Measurements from ENCODE around the gene PCID2. TPM values are rescaled to one million over a fixed set of nuclear protein-coding genes. Genes with fewer than 3 reads are reported as not detected.

PCID2 gene
- total and polyA plus RNA-seq, 2 of the 13 experiments (the other 11 are each of a cell fraction or from before 2014, with no cell fraction given): 65.0 to 111 TPM

GRCh38 chr13:113157929-113158747 is 50.3 kb downstream of the PCID2 start, which contains the start of gene PROZ (continued):
- 0 out of 2 replicates have a peak, but pooled peaks have one; percentile 64 for TF ChIP-seq SIN3A (IDR thresholded peaks at IDR 0.05; ENCODE audit: borderline replicate concordance, low read depth, low read length)
- TF ChIP-seq GABPB1 (CRISPR knock-in tag; IDR thresholded peaks at IDR 0.05): peak; percentile 42; the same call in 1 of the 2 replicates
- TF ChIP-seq SMYD3 (CRISPR knock-in tag; IDR thresholded peaks at IDR 0.05): no peak
- TF ChIP-seq RNF2 (conservative IDR thresholded peaks at IDR 0.05; ENCODE audit: low read depth): 0 out of 2 replicates have a peak, but pooled peaks have one; percentile 62
- peak; percentile 75 for TF ChIP-seq HOXA3 (CRISPR knock-in tag; IDR thresholded peaks at IDR 0.05)
- TF ChIP-seq E2F2 (CRISPR knock-in tag; IDR thresholded peaks at IDR 0.05; ENCODE audit: borderline replicate concordance): no peak
- TF ChIP-seq ZNF724P (CRISPR knock-in tag; IDR thresholded peaks at IDR 0.05; ENCODE audit: borderline replicate concordance): no peak
- no peak for TF ChIP-seq ETS1 (CRISPR knock-in tag; IDR thresholded peaks at IDR 0.05)
- peak; percentile 74; the same call in 1 of the 2 replicates for TF ChIP-seq ZBTB42 (CRISPR knock-in tag; IDR thresholded peaks at IDR 0.05)
- TF ChIP-seq ZNF598 (CRISPR knock-in tag; IDR thresholded peaks at IDR 0.05; ENCODE audit: borderline replicate concordance): peak; percentile 82; the same call in 1 of the 2 replicates
- peak; percentile 84; the same call in 1 of the 2 replicates for TF ChIP-seq MTA1 (CRISPR knock-in tag; IDR thresholded peaks at IDR 0.05; ENCODE audit: borderline replicate concordance)
- peak; percentile 55; the same call in 1 of the 2 replicates for TF ChIP-seq ZNF550 (CRISPR knock-in tag; IDR thresholded peaks at IDR 0.05; ENCODE audit: borderline replicate concordance)
- TF ChIP-seq TAF15 (IDR thresholded peaks at IDR 0.05; ENCODE audit: low read depth, low read length, poor library complexity, severe bottlenecking): no peak
- TF ChIP-seq ZNF709 (CRISPR knock-in tag; IDR thresholded peaks at IDR 0.05): peak; percentile 48; the same call in 1 of the 2 replicates
- TF ChIP-seq ZNF572 (CRISPR knock-in tag; IDR thresholded peaks at IDR 0.05): no peak
- TF ChIP-seq ZNF788 (CRISPR knock-in tag; IDR thresholded peaks at IDR 0.05; ENCODE audit: borderline replicate concordance): peak; percentile 38; the same call in 1 of the 2 replicates
- 0 out of 2 replicates have a peak, but pooled peaks have one; percentile 22 for TF ChIP-seq SMAD9 (CRISPR knock-in tag; IDR thresholded peaks at IDR 0.05)
- TF ChIP-seq RXRB (CRISPR knock-in tag; IDR thresholded peaks at IDR 0.05; ENCODE audit: borderline replicate concordance): peak; percentile 61
- TF ChIP-seq ZKSCAN8 (CRISPR knock-in tag; IDR thresholded peaks at IDR 0.05; ENCODE audit: borderline replicate concordance): 0 out of 2 replicates have a peak, but pooled peaks have one; percentile 39
- no peak for TF ChIP-seq TEAD2 (CRISPR knock-in tag; IDR thresholded peaks at IDR 0.05)
- no peak for TF ChIP-seq CBX2 (IDR thresholded peaks at IDR 0.05; ENCODE audit: low read depth, low read length)
- no peak for TF ChIP-seq CBX2 (CRISPR knock-in tag; IDR thresholded peaks at IDR 0.05; ENCODE audit: low read depth)
- no peak for TF ChIP-seq ZNF18 (CRISPR knock-in tag; IDR thresholded peaks at IDR 0.05; ENCODE audit: insufficient replicate concordance)
- TF ChIP-seq ZNF33A (CRISPR knock-in tag; IDR thresholded peaks at IDR 0.05; ENCODE audit: borderline replicate concordance): no peak
- no peak for TF ChIP-seq ZMAT5 (CRISPR knock-in tag; IDR thresholded peaks at IDR 0.05; ENCODE audit: borderline replicate concordance, low read depth)
- TF ChIP-seq POLR2A (IDR thresholded peaks at IDR 0.05; ENCODE audit: insufficient read depth in 1 of 2, low read depth in 2 of 2, low read length in 2 of 2): peak in 1 of 2 experiments; percentile 68; a peak in 2 of 4 replicates

Data from HepG2 (cell line).